Transverse colon (tissue), 4 donors: Measurements from ENCODE around the gene SNX27.

Experiments
- CTCF ChIP-seq, 5 experiments: fragments of 200-600 bp in 3 of 5; fragments of 450-650 bp in 2 of 5; sonication (generic) in 3 of 5; IDR thresholded peaks; 1 replicate in 2 of 5; 2 replicates in 3 of 5; pipeline ENCODE4 v1.5.1; 2016 to 2017; ENCODE audit warnings: antibody characterized with exemption in 5 of 5, inconsistent platforms in 3 of 5, mild to moderate bottlenecking in 2 of 5, moderate library complexity in 1 of 5
- POLR2A ChIP-seq: fragments of 450-650 bp; IDR thresholded peaks from one replicate; pipeline ENCODE4 v1.6.1; 2016; ENCODE audit warnings: antibody characterized with exemption, mild to moderate bottlenecking, moderate library complexity
- POLR2AphosphoS5 ChIP-seq, 3 donors: sonication (generic); formaldehyde crosslinking; IDR thresholded peaks; one replicate each; pipeline ENCODE4 v1.6.1; 2016; ENCODE audit warnings: antibody characterized with exemption in 3 of 3

GRCh38 chr1:151639466-151639865, 27.6 kb downstream of the SNX27 start:
- no peak for TF ChIP-seq CTCF (IDR thresholded peaks at IDR 0.05)
- no peak for TF ChIP-seq POLR2AphosphoS5 (IDR thresholded peaks at IDR 0.05)
- TF ChIP-seq POLR2A, result no peak
